ENCODE results near the gene GOLGA1.

DNA sequence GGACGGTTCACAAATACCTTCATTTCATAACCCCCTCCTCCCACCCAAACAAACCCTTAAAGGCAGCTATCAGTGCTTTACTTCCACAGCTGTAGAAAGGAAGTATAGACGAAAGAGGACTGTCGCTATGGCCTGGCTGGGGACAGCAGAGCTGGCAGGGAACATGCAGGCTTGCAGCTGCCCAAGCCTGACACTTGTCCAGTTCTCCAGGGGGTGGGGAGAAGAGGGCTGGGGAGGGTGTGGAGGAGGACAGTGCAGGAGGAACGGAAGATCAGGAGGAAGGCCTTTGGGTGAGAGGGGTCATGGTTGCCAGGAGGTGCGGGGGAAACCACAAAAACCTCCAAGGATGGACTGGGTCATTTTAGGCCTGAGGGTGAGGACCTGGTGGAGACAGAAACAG is 53.1 kb downstream of the GOLGA1 start:
- TF ChIP-seq, protein P1, sequence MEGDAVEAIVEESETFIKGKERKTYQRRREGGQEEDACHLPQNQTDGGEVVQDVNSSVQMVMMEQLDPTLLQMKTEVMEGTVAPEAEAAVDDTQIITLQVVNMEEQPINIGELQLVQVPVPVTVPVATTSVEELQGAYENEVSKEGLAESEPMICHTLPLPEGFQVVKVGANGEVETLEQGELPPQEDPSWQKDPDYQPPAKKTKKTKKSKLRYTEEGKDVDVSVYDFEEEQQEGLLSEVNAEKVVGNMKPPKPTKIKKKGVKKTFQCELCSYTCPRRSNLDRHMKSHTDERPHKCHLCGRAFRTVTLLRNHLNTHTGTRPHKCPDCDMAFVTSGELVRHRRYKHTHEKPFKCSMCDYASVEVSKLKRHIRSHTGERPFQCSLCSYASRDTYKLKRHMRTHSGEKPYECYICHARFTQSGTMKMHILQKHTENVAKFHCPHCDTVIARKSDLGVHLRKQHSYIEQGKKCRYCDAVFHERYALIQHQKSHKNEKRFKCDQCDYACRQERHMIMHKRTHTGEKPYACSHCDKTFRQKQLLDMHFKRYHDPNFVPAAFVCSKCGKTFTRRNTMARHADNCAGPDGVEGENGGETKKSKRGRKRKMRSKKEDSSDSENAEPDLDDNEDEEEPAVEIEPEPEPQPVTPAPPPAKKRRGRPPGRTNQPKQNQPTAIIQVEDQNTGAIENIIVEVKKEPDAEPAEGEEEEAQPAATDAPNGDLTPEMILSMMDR (IDR thresholded peaks at IDR 0.05): no peak
- TF ChIP-seq ATF1 (CRISPR knock-in tag; IDR thresholded peaks at IDR 0.05) (no peak), ESRRA (CRISPR knock-in tag; IDR thresholded peaks at IDR 0.05; ENCODE audit: borderline replicate concordance) (no peak), ZNF121 (CRISPR knock-in tag; IDR thresholded peaks at IDR 0.05) (no peak), ZBTB21 (CRISPR knock-in tag; IDR thresholded peaks at IDR 0.05; ENCODE audit: borderline replicate concordance) (no peak), TCF7 (CRISPR knock-in tag; IDR thresholded peaks at IDR 0.05; ENCODE audit: low read depth) (no peak), CREM (CRISPR knock-in tag; IDR thresholded peaks at IDR 0.05) (no peak), ELF4 (CRISPR knock-in tag; IDR thresholded peaks at IDR 0.05; ENCODE audit: low read depth) (no peak)
- TF ChIP-seq, protein P2, sequence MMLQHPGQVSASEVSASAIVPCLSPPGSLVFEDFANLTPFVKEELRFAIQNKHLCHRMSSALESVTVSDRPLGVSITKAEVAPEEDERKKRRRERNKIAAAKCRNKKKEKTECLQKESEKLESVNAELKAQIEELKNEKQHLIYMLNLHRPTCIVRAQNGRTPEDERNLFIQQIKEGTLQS (CRISPR knock-in tag; conservative IDR thresholded peaks at IDR 0.05): no peak
- TF ChIP-seq, protein P3, sequence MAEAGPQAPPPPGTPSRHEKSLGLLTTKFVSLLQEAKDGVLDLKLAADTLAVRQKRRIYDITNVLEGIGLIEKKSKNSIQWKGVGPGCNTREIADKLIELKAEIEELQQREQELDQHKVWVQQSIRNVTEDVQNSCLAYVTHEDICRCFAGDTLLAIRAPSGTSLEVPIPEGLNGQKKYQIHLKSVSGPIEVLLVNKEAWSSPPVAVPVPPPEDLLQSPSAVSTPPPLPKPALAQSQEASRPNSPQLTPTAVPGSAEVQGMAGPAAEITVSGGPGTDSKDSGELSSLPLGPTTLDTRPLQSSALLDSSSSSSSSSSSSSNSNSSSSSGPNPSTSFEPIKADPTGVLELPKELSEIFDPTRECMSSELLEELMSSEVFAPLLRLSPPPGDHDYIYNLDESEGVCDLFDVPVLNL (CRISPR knock-in tag; IDR thresholded peaks at IDR 0.05; ENCODE audit: borderline replicate concordance, low read depth): no peak
- TF ChIP-seq, protein P4, sequence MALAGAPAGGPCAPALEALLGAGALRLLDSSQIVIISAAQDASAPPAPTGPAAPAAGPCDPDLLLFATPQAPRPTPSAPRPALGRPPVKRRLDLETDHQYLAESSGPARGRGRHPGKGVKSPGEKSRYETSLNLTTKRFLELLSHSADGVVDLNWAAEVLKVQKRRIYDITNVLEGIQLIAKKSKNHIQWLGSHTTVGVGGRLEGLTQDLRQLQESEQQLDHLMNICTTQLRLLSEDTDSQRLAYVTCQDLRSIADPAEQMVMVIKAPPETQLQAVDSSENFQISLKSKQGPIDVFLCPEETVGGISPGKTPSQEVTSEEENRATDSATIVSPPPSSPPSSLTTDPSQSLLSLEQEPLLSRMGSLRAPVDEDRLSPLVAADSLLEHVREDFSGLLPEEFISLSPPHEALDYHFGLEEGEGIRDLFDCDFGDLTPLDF (CRISPR knock-in tag; IDR thresholded peaks at IDR 0.05): no peak
- TF ChIP-seq, protein P5, sequence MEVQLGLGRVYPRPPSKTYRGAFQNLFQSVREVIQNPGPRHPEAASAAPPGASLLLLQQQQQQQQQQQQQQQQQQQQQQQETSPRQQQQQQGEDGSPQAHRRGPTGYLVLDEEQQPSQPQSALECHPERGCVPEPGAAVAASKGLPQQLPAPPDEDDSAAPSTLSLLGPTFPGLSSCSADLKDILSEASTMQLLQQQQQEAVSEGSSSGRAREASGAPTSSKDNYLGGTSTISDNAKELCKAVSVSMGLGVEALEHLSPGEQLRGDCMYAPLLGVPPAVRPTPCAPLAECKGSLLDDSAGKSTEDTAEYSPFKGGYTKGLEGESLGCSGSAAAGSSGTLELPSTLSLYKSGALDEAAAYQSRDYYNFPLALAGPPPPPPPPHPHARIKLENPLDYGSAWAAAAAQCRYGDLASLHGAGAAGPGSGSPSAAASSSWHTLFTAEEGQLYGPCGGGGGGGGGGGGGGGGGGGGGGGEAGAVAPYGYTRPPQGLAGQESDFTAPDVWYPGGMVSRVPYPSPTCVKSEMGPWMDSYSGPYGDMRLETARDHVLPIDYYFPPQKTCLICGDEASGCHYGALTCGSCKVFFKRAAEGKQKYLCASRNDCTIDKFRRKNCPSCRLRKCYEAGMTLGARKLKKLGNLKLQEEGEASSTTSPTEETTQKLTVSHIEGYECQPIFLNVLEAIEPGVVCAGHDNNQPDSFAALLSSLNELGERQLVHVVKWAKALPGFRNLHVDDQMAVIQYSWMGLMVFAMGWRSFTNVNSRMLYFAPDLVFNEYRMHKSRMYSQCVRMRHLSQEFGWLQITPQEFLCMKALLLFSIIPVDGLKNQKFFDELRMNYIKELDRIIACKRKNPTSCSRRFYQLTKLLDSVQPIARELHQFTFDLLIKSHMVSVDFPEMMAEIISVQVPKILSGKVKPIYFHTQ (CRISPR knock-in tag; IDR thresholded peaks at IDR 0.05): no peak
- TF ChIP-seq, protein P6, sequence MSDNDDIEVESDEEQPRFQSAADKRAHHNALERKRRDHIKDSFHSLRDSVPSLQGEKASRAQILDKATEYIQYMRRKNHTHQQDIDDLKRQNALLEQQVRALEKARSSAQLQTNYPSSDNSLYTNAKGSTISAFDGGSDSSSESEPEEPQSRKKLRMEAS (CRISPR knock-in tag; IDR thresholded peaks at IDR 0.05): no peak

Data from WTC11 (cell line).